Sigmoid colon (tissue), 3 donors: ENCODE results near the gene PRTN3.

ENCODE experiments used
- POLR2A ChIP-seq, 2 donors: fragments of 450-650 bp; IDR thresholded peaks; one replicate each; pipeline ENCODE4 v1.6.1; 2016; ENCODE audit warnings: antibody characterized with exemption in 2 of 2, mild to moderate bottlenecking in 2 of 2, moderate library complexity in 2 of 2
- TF ChIP-seq, protein P1 (sequence below), 4 experiments: fragments of 450-650 bp in 3 of 4; fragments of 200-600 bp in 1 of 4; IDR thresholded peaks; one replicate each; pipeline ENCODE4 v1.5.1; 2016 to 2019; ENCODE audit warnings: antibody characterized with exemption in 4 of 4, mild to moderate bottlenecking in 3 of 4, moderate library complexity in 2 of 4

DNA sequence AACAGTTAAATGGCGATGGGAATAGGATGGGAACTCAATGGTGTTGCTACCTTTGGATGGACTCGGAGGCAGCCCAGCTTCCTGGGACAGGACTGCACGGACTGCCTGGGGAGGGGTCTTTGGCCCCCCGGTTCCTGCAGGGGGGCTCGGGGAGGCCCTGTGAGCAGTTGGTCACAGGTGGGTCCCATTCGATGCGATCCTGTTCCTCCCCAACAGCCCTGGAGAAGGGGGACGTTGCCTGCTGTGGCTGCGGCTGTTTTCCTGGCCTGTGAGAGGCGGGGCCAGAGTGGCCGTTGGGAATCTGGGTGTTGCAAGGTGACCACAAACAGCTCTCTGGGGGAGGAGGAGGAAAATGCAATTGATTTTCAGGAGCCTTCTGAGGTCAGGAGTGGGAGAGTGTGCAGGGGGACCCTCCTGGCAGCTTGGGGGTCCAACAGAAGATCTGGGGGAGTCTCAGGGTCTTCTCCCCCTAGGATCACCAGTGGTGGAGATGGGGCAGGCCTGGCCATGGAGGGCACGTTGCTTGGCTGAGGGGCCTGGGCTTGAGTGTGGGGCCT, 17.2 kb upstream of the PRTN3 start:
- TF ChIP-seq, protein P1, sequence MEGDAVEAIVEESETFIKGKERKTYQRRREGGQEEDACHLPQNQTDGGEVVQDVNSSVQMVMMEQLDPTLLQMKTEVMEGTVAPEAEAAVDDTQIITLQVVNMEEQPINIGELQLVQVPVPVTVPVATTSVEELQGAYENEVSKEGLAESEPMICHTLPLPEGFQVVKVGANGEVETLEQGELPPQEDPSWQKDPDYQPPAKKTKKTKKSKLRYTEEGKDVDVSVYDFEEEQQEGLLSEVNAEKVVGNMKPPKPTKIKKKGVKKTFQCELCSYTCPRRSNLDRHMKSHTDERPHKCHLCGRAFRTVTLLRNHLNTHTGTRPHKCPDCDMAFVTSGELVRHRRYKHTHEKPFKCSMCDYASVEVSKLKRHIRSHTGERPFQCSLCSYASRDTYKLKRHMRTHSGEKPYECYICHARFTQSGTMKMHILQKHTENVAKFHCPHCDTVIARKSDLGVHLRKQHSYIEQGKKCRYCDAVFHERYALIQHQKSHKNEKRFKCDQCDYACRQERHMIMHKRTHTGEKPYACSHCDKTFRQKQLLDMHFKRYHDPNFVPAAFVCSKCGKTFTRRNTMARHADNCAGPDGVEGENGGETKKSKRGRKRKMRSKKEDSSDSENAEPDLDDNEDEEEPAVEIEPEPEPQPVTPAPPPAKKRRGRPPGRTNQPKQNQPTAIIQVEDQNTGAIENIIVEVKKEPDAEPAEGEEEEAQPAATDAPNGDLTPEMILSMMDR (IDR thresholded peaks at IDR 0.05): no peak
- no peak for TF ChIP-seq POLR2A (IDR thresholded peaks at IDR 0.05)
